ENCODE measurements around the gene PIK3CG. TPM values are rescaled to one million over a fixed set of nuclear protein-coding genes. Genes with fewer than 3 reads are reported as not detected.

PIK3CG gene
- total RNA-seq, 1 experiment from 2014 or later, result 0.13 TPM

DNA sequence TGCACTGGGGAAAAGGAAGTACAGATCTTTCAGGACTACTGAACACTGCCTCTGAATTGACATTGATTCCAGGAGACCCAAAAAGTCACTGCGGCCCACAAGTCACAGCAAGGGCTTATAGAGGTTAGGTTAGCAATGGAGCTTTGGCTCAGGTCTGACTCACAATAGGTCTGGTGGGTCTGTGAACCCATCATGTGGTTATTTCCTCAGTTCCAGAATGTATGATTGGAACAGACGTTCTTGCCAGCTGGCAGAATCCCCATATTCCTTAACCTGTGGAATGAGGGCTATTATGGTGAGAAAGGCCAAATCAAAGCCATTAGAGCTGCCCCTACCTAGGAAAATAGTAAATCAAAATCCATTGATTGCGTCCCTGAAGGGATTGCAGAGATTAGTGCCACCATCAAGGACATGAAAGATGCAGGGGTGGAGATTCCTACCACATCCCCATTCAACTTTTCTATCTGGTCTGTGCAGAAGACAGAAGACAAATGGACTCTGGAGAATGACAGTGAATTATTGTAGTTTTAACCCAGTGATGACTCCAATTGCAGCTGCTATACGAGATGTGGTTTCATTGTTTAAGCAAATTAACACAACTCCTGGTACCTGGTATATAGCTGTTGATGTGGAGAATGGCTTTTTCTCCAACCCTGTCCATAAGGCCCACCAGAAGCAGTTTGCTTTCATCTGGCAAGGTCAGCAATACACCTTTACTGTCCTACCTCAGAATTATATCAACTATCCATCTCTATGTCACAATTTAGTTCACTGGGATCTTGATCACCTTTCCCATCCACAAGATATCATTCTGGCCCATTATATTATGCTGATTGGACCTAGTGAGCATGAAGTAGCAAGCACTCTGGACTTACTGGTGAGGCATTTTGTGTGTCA is 44.5 kb upstream of the PIK3CG start:
- Histone ChIP-seq H3K27ac (ENCODE audit: low read length) (no peak overlapping the region), H3K36me3 (ENCODE audit: control insufficient read depth, insufficient read depth, low read length) (no peaks in the 10 kb centered on the region), H3K4me1 (ENCODE audit: control insufficient read depth, insufficient read depth, low read length) (no peaks in the 10 kb centered on the region), H3K4me3 (ENCODE audit: low read depth in 2 of 2, low read length in 2 of 2) (no peak overlapping the region), H3K9me3 (ENCODE audit: control insufficient read depth, insufficient read depth, low read depth, low read length) (no peaks in the 10 kb centered on the region; the same call in 1 of the 2 replicates), H3K27me3 (ENCODE audit: control insufficient read depth, insufficient read depth, low read length) (no peaks in the 10 kb centered on the region)
- intact Hi-C loops (cut with micrococcal nuclease; ENCODE audit: unreplicated experiment) (no loop called here), in situ Hi-C loops (cut with HindIII; ENCODE audit: low pct_unique_long_range_greater_than_20kb, low sequenced_read_pairs) (no loop called here)
- POLR2A ChIA-PET, result no interaction called here
- BruUV-seq (replicated peaks), result no TSS peak
- ATAC-seq, result no peak
- TF ChIP-seq, protein P1, sequence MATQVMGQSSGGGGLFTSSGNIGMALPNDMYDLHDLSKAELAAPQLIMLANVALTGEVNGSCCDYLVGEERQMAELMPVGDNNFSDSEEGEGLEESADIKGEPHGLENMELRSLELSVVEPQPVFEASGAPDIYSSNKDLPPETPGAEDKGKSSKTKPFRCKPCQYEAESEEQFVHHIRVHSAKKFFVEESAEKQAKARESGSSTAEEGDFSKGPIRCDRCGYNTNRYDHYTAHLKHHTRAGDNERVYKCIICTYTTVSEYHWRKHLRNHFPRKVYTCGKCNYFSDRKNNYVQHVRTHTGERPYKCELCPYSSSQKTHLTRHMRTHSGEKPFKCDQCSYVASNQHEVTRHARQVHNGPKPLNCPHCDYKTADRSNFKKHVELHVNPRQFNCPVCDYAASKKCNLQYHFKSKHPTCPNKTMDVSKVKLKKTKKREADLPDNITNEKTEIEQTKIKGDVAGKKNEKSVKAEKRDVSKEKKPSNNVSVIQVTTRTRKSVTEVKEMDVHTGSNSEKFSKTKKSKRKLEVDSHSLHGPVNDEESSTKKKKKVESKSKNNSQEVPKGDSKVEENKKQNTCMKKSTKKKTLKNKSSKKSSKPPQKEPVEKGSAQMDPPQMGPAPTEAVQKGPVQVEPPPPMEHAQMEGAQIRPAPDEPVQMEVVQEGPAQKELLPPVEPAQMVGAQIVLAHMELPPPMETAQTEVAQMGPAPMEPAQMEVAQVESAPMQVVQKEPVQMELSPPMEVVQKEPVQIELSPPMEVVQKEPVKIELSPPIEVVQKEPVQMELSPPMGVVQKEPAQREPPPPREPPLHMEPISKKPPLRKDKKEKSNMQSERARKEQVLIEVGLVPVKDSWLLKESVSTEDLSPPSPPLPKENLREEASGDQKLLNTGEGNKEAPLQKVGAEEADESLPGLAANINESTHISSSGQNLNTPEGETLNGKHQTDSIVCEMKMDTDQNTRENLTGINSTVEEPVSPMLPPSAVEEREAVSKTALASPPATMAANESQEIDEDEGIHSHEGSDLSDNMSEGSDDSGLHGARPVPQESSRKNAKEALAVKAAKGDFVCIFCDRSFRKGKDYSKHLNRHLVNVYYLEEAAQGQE (IDR thresholded peaks at IDR 0.05; ENCODE audit: insufficient read depth in 1 of 2, low read depth in 2 of 2, low read length in 1 of 2), result no peak
- TF ChIP-seq SIN3A (IDR thresholded peaks at IDR 0.05; ENCODE audit: borderline replicate concordance, insufficient read depth, low read depth, low read length), result no peak
- no peak for TF ChIP-seq TCF7L2 (IDR thresholded peaks at IDR 0.05; ENCODE audit: low read depth, low read length)
- TF ChIP-seq, protein P2, sequence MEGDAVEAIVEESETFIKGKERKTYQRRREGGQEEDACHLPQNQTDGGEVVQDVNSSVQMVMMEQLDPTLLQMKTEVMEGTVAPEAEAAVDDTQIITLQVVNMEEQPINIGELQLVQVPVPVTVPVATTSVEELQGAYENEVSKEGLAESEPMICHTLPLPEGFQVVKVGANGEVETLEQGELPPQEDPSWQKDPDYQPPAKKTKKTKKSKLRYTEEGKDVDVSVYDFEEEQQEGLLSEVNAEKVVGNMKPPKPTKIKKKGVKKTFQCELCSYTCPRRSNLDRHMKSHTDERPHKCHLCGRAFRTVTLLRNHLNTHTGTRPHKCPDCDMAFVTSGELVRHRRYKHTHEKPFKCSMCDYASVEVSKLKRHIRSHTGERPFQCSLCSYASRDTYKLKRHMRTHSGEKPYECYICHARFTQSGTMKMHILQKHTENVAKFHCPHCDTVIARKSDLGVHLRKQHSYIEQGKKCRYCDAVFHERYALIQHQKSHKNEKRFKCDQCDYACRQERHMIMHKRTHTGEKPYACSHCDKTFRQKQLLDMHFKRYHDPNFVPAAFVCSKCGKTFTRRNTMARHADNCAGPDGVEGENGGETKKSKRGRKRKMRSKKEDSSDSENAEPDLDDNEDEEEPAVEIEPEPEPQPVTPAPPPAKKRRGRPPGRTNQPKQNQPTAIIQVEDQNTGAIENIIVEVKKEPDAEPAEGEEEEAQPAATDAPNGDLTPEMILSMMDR (IDR thresholded peaks at IDR 0.05), result no peak
- TF ChIP-seq POLR2AphosphoS5 (IDR thresholded peaks at IDR 0.05; ENCODE audit: low read depth, low read length), result no peak
- CTCF ChIA-PET, result no interaction called here
- no peak for DNase-seq (ENCODE audit: low read depth, low spot score)

DNA sequence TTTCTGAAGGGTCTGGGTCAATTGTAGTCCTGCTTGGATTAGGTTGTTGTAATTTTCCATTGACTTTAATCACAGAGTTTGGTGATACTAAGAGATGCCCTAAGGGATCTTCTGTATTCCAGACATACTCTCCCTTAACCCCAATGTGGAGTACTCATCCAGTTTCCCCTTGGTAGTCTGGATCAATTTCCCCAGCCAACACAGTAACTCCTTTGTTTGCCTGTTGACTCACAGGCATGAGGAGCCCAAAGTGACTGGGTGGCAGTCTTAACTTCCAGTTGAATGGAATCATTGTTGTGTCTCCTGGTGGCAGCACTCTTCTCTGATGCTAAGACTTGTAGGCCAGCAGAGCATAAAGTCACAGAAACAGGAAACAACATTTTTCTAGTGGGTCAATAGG is 41.5 kb upstream of the PIK3CG start:
- CTCF ChIA-PET, result no interaction called here
- H3K27me3 ChIP-seq (ENCODE audit: control insufficient read depth, insufficient read depth, low read length), result no peaks in the 10 kb centered on the region
- intact Hi-C loops (cut with micrococcal nuclease; ENCODE audit: unreplicated experiment), result no loop called here
- no peak overlapping the region for H3K4me3 ChIP-seq (ENCODE audit: low read depth in 2 of 2, low read length in 2 of 2)
- BruUV-seq (replicated peaks), result no TSS peak
- H3K4me1 ChIP-seq (ENCODE audit: control insufficient read depth, insufficient read depth, low read length), result no peaks in the 10 kb centered on the region
- TF ChIP-seq POLR2AphosphoS5 (IDR thresholded peaks at IDR 0.05; ENCODE audit: low read depth, low read length) (no peak), TCF7L2 (IDR thresholded peaks at IDR 0.05; ENCODE audit: low read depth, low read length) (no peak)
- TF ChIP-seq, protein P2 (IDR thresholded peaks at IDR 0.05), result no peak
- no peaks in the 10 kb centered on the region for H3K36me3 ChIP-seq (ENCODE audit: control insufficient read depth, insufficient read depth, low read length)
- no peak overlapping the region for H3K27ac ChIP-seq (ENCODE audit: low read length)
- in situ Hi-C loops (cut with HindIII; ENCODE audit: low pct_unique_long_range_greater_than_20kb, low sequenced_read_pairs), result no loop called here
- POLR2A ChIA-PET, result no interaction called here
- ATAC-seq (no peak), DNase-seq (ENCODE audit: low read depth, low spot score) (no peak)
- no peaks in the 10 kb centered on the region; the same call in 1 of the 2 replicates for H3K9me3 ChIP-seq (ENCODE audit: control insufficient read depth, insufficient read depth, low read depth, low read length)
